GM12878 (cell line): Measurements from ENCODE around the gene ARHGAP21. TPM values are rescaled to one million over a fixed set of nuclear protein-coding genes. Genes with fewer than 3 reads are reported as not detected.

Source experiments
- ATAC-seq: fragments of 200-7000 bp; cut with Tn5 transposase; 3 replicates; pipeline ENCODE4 v1.9.1; 2020; ENCODE audit warnings: mild to moderate bottlenecking, moderate library complexity
- BruUV-seq: library from RNA; stranded (reverse); fragments of 400-500 nt; replicated peaks from 2 replicates; lab custom pipeline; 2021; lab: Mats Ljungman, UMichigan
- CTCF ChIA-PET: fragments of 300-600 bp; sonication (Branson Sonifier 250); formaldehyde crosslinking; extraction: SDS; loops from one replicate; lab custom pipeline; 2021; ENCODE audit warnings: inconsistent platforms; lab: Yijun Ruan, JAX
- POLR2A ChIA-PET: fragments of 350-600 bp; formaldehyde crosslinking; extraction: SDS; loops from one replicate; lab custom pipeline; 2021; ENCODE audit warnings: inconsistent platforms; lab: Charles Lee
- RAD21 ChIA-PET: fragments of 300-600 bp; sonication (Branson Sonifier 250); formaldehyde crosslinking; loops from one replicate; lab custom pipeline; 2023; ENCODE audit warnings: antibody characterized with exemption; ENCODE audit not compliant: unreplicated experiment; lab: Charles Lee
- SMC1A ChIA-PET: fragments of 300-600 bp; sonication (Branson Sonifier 250); formaldehyde crosslinking; loops from one replicate; lab custom pipeline; 2023; ENCODE audit not compliant: unreplicated experiment, uncharacterized antibody; lab: Charles Lee
- DNase-seq: peaks from one replicate; pipeline ENCODE4 v3.0.0-alpha.2; 2011; ENCODE audit warnings: low read depth, low spot score
- FAIRE-seq: peaks from 3 replicates; lab custom pipeline; 2011; peaks lifted over from hg19 to GRCh38; lab: Jason Lieb, UNC
- H2AFZ ChIP-seq: 2 replicates; pipeline ENCODE4 v1.6.0; 2011; ENCODE audit warnings: low read depth, low read length, control low read depth; ENCODE audit not compliant: control insufficient read depth
- H3K27ac ChIP-seq: 2 replicates; pipeline ENCODE4 v1.5.1; 2011; ENCODE audit warnings: control low read depth; ENCODE audit not compliant: control insufficient read depth, insufficient read depth
- H3K27me3 ChIP-seq, 2 experiments: replicated peaks in 1 of 2; 2 replicates each; pipeline versions ENCODE4 v1.6.0 to v1.6.1; 2011; ENCODE audit warnings: low read length in 1 of 2; ENCODE audit not compliant: control insufficient read depth in 2 of 2, insufficient read depth in 2 of 2
- H3K36me3 ChIP-seq, 2 experiments: 2 replicates each; pipeline ENCODE4 v1.5.1; 2011; ENCODE audit warnings: low read length in 1 of 2; ENCODE audit not compliant: control insufficient read depth in 2 of 2, insufficient read depth in 2 of 2
- H3K4me1 ChIP-seq: 2 replicates; pipeline ENCODE4 v1.6.1; 2011; ENCODE audit warnings: mild to moderate bottlenecking, low read length, moderate library complexity, mixed read lengths; ENCODE audit not compliant: control insufficient read depth, insufficient read depth
- H3K4me2 ChIP-seq: 2 replicates; pipeline ENCODE4 v1.6.0; 2011; ENCODE audit warnings: control low read depth; ENCODE audit not compliant: control insufficient read depth, insufficient read depth
- H3K4me3 ChIP-seq: fragments of 200-600 bp; sonication (generic); 2 replicates; pipeline ENCODE4 v1.5.1; 2016
- H3K79me2 ChIP-seq: 2 replicates; pipeline ENCODE4 v1.6.0; 2011; ENCODE audit warnings: low read length; ENCODE audit not compliant: control insufficient read depth, insufficient read depth
- H3K9ac ChIP-seq: 2 replicates; pipeline ENCODE4 v1.8.0; 2011; ENCODE audit warnings: low read length, control low read depth, mixed read lengths; ENCODE audit not compliant: control insufficient read depth, insufficient read depth
- H3K9me3 ChIP-seq: replicated peaks from 3 replicates; pipeline ENCODE4 v1.5.1; 2011; ENCODE audit warnings: mild to moderate bottlenecking, low read length; ENCODE audit not compliant: control insufficient read depth, insufficient read depth
- H4K20me1 ChIP-seq: 2 replicates; pipeline ENCODE4 v1.6.0; 2011; ENCODE audit not compliant: control insufficient read depth, insufficient read depth
- KDM1A ChIP-seq: fragments of 200-600 bp; sonication (generic); IDR thresholded peaks from 2 replicates; pipeline ENCODE4 v1.6.1; 2016; ENCODE audit warnings: borderline replicate concordance
- NR2C1 ChIP-seq: fragments of 450-650 bp; IDR thresholded peaks from 2 replicates; pipeline ENCODE4 v1.6.1; 2017; ENCODE audit warnings: antibody characterized with exemption, mild to moderate bottlenecking, moderate library complexity
- NRF1 ChIP-seq: conservative IDR thresholded peaks from 2 replicates; pipeline ENCODE4 v1.6.1; 2011; ENCODE audit warnings: mild to moderate bottlenecking, low read depth, low read length, improper control_type of control experiment
- PAX5 ChIP-seq: IDR thresholded peaks from 2 replicates; pipeline ENCODE4 v1.6.1; 2011; ENCODE audit warnings: low read depth, low read length, borderline replicate concordance
- SUPT20H ChIP-seq: IDR thresholded peaks from 2 replicates; pipeline ENCODE4 v1.6.1; 2011; ENCODE audit warnings: low read depth, mild to moderate bottlenecking, low read length, moderate library complexity, borderline replicate concordance; ENCODE audit not compliant: control insufficient read depth
- TAF1 ChIP-seq: IDR thresholded peaks from 2 replicates; pipeline ENCODE4 v1.6.1; 2011; ENCODE audit warnings: mild to moderate bottlenecking, low read depth, low read length, borderline replicate concordance
- WRNIP1 ChIP-seq: IDR thresholded peaks from 2 replicates; pipeline ENCODE4 v1.6.1; 2011; ENCODE audit warnings: low read depth, low read length, improper control_type of control experiment, borderline replicate concordance
- ZNF24 ChIP-seq: fragments of 450-650 bp; IDR thresholded peaks from 2 replicates; pipeline ENCODE4 v1.6.1; 2017; ENCODE audit warnings: antibody characterized with exemption, mild to moderate bottlenecking
- ZZZ3 ChIP-seq: IDR thresholded peaks from 2 replicates; pipeline ENCODE4 v1.6.1; 2011; ENCODE audit warnings: low read depth; ENCODE audit not compliant: control insufficient read depth, insufficient read length
- WGBS: methylation state at CpG from one replicate; pipeline ENCODE4 v1.1.6; 2016; ENCODE audit warnings: low lambda C conversion rate; ENCODE audit not compliant: insufficient replicate concordance, insufficient coverage; ENCODE audit errors: missing lambda C conversion rate; 5-methylcytosine and 5-hydroxymethylcytosine counted together
- in situ Hi-C: fragments of 300-500 bp; cut with MboI; formaldehyde crosslinking; loops from 9 replicates; pipeline ENCODE4 v1.14.3; 2018; ENCODE audit warnings: mixed read lengths
- intact Hi-C: fragments of 100-400 bp; cut with micrococcal nuclease; formaldehyde crosslinking; loops from one replicate; pipeline ENCODE4 v1.14.2; 2022; ENCODE audit not compliant: unreplicated experiment
- polyA plus RNA-seq, 11 experiments: library from polyadenylated mRNA; depleted of rRNA in 4 of 11; unstranded in 6 of 11; stranded (reverse) in 5 of 11; fragments of >200 nt; fragmentation: Nextera tagmentation in 4 of 11; fragmentation: Illumina TruSeq in 1 of 11; extraction: Ambion mirVana in 4 of 11; extraction: Trizol in 1 of 11; gene quantifications; 1 replicate in 1 of 11; 2 replicates in 10 of 11; pipeline versions ENCODE4 v1.2.1 to v1.2.3, GENCODE V29; 2011 to 2016; ENCODE audit warnings: inconsistent platforms in 2 of 11, missing spikeins in 2 of 11, low read depth in 1 of 11
- total RNA-seq, 4 experiments: library from RNA; depleted of rRNA in 3 of 4; stranded (reverse); fragments of >200 nt in 3 of 4; fragmentation: Illumina TruSeq in 1 of 4; extraction: Trizol in 1 of 4; gene quantifications; 2 replicates each; pipeline versions ENCODE4 v1.2.1 to v1.2.3, GENCODE V29; 2013 to 2021
- TF ChIP-seq, protein P1 (sequence below): fragments of 450-650 bp; IDR thresholded peaks from 2 replicates; pipeline ENCODE4 v1.6.1; 2017; ENCODE audit warnings: mild to moderate bottlenecking, low read depth, inconsistent platforms; ENCODE audit not compliant: poor library complexity, severe bottlenecking
- TF ChIP-seq, protein P2 (sequence below): IDR thresholded peaks from 2 replicates; pipeline ENCODE4 v1.6.1; 2012; ENCODE audit warnings: low read depth, low read length, improper control_type of control experiment
- TF ChIP-seq, protein P3 (sequence below): fragments of 450-650 bp; IDR thresholded peaks from 2 replicates; pipeline ENCODE4 v1.6.1; 2018; ENCODE audit warnings: borderline replicate concordance, mild to moderate bottlenecking; ENCODE audit not compliant: partially characterized antibody
- TF ChIP-seq, protein P4 (sequence below): IDR thresholded peaks from 2 replicates; pipeline ENCODE4 v1.6.1; 2012; ENCODE audit warnings: improper control_type of control experiment, low read depth, low read length; ENCODE audit not compliant: insufficient replicate concordance

Gene ARHGAP21
- total and polyA plus RNA-seq, 10 of the 15 experiments (the other 5 are each of a cell fraction or from before 2014, with no cell fraction given): 11.7 to 103 (median 37.6) TPM

DNA sequence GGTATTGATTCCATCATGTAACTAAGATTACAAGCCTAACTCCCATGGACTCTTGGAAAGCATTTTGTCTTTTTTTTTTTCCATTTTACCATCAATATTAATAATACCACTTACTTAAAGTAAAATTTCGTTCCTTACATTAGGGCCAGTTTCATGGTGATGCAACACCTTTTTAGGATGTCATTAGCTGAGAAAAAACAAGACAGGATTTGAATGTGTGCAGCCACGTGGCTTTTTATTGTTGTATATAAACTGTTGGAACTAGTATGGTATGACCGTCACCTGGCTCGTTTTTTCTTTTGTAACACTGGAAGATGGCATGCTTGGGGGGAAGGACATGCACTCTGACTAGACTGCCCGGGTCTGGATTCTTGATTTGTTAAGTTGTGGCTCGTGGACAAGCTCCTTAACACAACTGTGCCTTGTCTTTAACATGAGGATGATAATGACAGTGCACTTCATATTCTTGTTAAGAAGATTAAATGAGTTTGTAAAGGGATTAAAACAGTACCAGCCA is 42.1 kb downstream of the ARHGAP21 start:
- no peak overlapping the region for H3K27ac ChIP-seq
- H3K9ac ChIP-seq: no peak overlapping the region
- no peaks in the 10 kb centered on the region for H4K20me1 ChIP-seq
- no peaks in the 10 kb centered on the region for H3K36me3 ChIP-seq
- BruUV-seq: no TSS peak
- ChIA-PET SMC1A (interaction anchor here (0.6 to 1.6 kb wide), 4 partner anchors 12 to 1974 kb away, joined by 3 to 5 read pairs (median 4); no protein-coding TSS in a partner anchor), CTCF (interaction anchor here (1.2 kb wide), 1 partner anchor 64 kb away, joined by 3 read pairs; no protein-coding TSS in a partner anchor), POLR2A (interaction anchor here (1.0 kb wide), 1 partner anchor 24 kb away, joined by 3 read pairs; no protein-coding TSS in a partner anchor), RAD21 (interaction anchor here (1.0 kb wide), 1 partner anchor 43 kb away, joined by 4 read pairs; no protein-coding TSS in a partner anchor)
- no peaks in the 10 kb centered on the region for H3K9me3 ChIP-seq
- H2AFZ ChIP-seq: no peak overlapping the region
- no peak overlapping the region for H3K4me3 ChIP-seq
- no peak overlapping the region for H3K4me2 ChIP-seq
- WGBS: 61% methylated on average over 6 of the region's 6 CpGs
- FAIRE-seq (no peak), ATAC-seq (peak; percentile 55), DNase-seq (no peak)
- intact Hi-C loops (no loop called here), in situ Hi-C loops (no loop called here)
- H3K79me2 ChIP-seq: no peaks in the 10 kb centered on the region
- no peaks in the 10 kb centered on the region for H3K4me1 ChIP-seq
- no peaks in the 10 kb centered on the region for H3K27me3 ChIP-seq
- TF ChIP-seq TAF1 (no peak), ZNF24 (no peak), NR2C1 (no peak), KDM1A (no peak), PAX5 (no peak), WRNIP1 (no peak), SUPT20H (no peak), ZZZ3 (no peak), NRF1 (no peak)
- TF ChIP-seq, protein P1, sequence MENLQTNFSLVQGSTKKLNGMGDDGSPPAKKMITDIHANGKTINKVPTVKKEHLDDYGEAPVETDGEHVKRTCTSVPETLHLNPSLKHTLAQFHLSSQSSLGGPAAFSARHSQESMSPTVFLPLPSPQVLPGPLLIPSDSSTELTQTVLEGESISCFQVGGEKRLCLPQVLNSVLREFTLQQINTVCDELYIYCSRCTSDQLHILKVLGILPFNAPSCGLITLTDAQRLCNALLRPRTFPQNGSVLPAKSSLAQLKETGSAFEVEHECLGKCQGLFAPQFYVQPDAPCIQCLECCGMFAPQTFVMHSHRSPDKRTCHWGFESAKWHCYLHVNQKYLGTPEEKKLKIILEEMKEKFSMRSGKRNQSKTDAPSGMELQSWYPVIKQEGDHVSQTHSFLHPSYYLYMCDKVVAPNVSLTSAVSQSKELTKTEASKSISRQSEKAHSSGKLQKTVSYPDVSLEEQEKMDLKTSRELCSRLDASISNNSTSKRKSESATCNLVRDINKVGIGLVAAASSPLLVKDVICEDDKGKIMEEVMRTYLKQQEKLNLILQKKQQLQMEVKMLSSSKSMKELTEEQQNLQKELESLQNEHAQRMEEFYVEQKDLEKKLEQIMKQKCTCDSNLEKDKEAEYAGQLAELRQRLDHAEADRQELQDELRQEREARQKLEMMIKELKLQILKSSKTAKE: no peak
- TF ChIP-seq, protein P2, sequence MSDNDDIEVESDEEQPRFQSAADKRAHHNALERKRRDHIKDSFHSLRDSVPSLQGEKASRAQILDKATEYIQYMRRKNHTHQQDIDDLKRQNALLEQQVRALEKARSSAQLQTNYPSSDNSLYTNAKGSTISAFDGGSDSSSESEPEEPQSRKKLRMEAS: no peak
- TF ChIP-seq, protein P3, sequence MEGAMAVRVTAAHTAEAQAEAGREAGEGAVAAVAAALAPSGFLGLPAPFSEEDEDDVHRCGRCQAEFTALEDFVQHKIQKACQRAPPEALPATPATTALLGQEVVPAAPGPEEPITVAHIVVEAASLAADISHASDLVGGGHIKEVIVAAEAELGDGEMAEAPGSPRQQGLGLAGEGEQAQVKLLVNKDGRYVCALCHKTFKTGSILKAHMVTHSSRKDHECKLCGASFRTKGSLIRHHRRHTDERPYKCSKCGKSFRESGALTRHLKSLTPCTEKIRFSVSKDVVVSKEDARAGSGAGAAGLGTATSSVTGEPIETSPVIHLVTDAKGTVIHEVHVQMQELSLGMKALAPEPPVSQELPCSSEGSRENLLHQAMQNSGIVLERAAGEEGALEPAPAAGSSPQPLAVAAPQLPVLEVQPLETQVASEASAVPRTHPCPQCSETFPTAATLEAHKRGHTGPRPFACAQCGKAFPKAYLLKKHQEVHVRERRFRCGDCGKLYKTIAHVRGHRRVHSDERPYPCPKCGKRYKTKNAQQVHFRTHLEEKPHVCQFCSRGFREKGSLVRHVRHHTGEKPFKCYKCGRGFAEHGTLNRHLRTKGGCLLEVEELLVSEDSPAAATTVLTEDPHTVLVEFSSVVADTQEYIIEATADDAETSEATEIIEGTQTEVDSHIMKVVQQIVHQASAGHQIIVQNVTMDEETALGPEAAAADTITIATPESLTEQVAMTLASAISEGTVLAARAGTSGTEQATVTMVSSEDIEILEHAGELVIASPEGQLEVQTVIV: no peak
- TF ChIP-seq, protein P4, sequence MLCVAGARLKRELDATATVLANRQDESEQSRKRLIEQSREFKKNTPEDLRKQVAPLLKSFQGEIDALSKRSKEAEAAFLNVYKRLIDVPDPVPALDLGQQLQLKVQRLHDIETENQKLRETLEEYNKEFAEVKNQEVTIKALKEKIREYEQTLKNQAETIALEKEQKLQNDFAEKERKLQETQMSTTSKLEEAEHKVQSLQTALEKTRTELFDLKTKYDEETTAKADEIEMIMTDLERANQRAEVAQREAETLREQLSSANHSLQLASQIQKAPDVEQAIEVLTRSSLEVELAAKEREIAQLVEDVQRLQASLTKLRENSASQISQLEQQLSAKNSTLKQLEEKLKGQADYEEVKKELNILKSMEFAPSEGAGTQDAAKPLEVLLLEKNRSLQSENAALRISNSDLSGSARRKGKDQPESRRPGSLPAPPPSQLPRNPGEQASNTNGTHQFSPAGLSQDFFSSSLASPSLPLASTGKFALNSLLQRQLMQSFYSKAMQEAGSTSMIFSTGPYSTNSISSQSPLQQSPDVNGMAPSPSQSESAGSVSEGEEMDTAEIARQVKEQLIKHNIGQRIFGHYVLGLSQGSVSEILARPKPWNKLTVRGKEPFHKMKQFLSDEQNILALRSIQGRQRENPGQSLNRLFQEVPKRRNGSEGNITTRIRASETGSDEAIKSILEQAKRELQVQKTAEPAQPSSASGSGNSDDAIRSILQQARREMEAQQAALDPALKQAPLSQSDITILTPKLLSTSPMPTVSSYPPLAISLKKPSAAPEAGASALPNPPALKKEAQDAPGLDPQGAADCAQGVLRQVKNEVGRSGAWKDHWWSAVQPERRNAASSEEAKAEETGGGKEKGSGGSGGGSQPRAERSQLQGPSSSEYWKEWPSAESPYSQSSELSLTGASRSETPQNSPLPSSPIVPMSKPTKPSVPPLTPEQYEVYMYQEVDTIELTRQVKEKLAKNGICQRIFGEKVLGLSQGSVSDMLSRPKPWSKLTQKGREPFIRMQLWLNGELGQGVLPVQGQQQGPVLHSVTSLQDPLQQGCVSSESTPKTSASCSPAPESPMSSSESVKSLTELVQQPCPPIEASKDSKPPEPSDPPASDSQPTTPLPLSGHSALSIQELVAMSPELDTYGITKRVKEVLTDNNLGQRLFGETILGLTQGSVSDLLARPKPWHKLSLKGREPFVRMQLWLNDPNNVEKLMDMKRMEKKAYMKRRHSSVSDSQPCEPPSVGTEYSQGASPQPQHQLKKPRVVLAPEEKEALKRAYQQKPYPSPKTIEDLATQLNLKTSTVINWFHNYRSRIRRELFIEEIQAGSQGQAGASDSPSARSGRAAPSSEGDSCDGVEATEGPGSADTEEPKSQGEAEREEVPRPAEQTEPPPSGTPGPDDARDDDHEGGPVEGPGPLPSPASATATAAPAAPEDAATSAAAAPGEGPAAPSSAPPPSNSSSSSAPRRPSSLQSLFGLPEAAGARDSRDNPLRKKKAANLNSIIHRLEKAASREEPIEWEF: no peak
